IPS-NIHi7 (cell line): ENCODE data around the gene AQP2.

Experiments
- DNase-seq: peaks from one replicate; pipeline ENCODE4 v3.0.0; 2012; ENCODE audit warnings: mixed read lengths; ENCODE audit errors: extremely low spot score

AQP2 gene

GRCh38 chr12:49920241-49920914 lies 30.2 kb upstream of the AQP2 start:
- DNase-seq = no peak

- no peak for DNase-seq
These were observed 29.6 kb upstream of the AQP2 start for GRCh38 chr12:49920915-49921286.

DNA sequence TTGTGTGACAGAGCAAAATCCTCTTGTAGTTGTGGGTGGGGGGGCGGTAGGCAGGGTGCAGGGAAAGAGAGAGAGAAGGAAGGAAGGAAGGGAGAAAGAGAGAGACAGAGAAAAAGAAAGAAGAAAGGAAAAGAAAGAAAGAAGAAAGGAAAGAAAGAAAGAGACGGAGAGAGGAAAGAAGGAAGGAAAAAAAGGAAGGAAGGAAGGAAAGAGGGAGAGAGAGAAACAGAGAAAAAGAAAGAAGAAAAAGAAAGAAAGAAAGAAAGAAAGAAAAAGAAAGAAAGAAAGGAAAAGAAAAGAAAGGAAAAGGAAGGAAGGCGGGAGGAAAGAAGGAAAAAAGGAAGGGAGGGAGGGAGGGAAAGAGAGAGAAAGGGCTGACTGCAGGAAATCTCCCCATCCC lies 29.2 kb upstream of the AQP2 start:
- DNase-seq = no peak

DNA sequence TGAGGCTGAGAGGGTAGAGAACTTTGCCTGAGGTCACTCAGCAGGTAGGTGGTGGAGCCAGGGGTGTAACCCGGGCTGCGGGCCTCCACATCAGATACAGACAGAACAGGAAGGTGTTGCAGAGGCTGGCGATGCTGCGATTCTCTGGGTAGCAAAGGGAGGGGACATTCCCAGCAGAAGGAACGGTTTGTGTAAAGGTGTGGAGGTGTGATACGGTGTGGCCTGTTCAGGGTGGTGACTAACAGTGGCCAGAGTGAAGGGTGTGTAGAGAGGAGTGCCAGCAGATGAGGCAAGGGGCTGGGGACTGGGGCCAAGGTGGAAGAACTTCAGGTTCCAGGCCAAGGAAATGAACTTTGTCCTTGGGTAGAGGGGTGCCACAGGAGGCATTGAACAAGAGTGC lies 28.6 kb upstream of the AQP2 start:
- no peak for DNase-seq

GRCh38 chr12:49922349-49923034 lies 28.0 kb upstream of the AQP2 start:
- no peak for DNase-seq

DNA sequence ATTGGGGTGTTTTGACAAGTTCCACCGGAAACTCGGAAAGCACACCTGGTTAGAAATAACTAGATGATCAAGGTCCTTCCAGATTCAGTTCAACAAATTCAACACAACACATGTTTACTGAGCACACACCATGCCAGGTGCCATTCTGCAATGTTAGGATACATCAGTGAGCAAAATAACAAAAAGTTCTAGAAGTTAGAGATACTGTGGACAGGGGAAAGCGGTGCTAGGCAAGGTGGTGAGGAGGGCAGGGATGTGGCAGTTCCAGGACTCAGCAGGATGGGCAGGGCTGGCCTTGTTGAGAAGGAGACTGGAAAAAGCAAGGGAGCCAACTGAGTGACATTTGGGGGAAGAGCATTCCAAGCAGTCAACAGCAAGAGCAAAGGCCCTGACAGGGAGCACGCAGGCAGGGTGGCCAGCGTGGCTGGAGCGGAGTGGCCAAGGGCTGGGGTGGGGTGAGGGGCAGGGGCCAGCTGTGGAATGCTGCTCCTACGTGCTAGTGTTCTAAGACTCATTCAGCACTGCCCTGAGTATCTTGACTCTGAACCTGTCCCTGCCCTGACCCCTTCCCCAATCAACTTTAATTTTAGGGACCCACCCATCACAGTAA lies 27.4 kb upstream of the AQP2 start:
- DNase-seq = no peak

- no peak for DNase-seq
These were observed 26.5 kb upstream of the AQP2 start for GRCh38 chr12:49923880-49924556.

- no peak for DNase-seq
These were observed 25.8 kb upstream of the AQP2 start for GRCh38 chr12:49924628-49925246.

- DNase-seq = no peak
These were observed 24.9 kb upstream of the AQP2 start for GRCh38 chr12:49925433-49926204.

- no peak for DNase-seq
These were observed 22.1 kb upstream of the AQP2 start for GRCh38 chr12:49928471-49928870.

DNA sequence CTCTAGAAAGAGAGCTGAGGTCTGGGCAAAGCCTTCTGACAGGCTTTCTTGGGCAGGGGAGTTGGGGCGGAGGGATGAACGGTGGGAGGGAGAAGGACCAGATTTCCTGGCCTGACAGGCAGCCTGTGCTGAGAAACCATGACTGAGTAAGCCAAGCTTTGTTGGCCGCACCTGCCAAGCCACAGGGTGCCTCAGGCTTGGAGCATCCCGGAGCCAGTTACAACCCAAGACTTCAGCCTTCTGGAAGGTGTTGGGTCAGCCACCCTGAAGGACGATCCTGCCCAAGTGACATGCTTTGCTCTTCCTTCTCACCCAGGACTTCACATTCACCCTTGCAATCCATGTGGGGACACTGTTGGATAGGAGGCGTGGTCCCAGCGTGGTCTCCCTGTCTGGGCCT lies 21.0 kb upstream of the AQP2 start:
- DNase-seq = no peak

DNA sequence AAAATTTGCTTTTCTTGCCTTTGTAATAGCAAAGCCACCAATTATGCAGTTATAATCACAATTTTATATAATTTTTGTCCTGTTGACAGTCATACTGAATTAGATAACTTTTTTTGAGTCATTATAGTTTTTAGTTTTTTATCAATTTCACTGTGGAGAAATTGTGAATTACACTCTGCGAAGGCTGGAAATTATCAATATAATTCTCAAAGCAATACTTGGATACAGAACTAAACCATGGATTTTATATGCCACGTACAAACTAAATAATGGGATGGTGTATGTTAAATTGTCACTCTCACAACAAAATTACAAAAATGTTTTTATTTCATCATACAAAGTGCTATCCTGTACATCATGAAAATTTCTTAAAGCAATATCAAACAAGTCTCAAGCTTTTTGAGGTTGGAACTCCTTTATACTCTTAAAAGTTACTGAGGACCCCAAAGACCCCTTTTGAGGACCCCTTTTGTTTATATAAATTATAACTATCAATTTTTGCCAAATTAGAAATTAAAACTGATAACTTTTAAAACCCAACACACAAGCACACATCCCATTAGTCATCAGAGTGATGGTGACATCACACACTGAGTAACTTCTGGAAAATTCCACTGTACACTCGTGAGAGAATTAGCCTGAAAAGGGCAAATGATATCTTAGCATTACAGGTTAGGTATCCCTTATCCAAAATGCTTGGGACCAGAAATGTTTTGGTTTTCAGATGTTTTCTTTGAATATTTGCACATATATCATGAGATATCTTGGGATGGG lies 19.8 kb upstream of the AQP2 start:
- no peak for DNase-seq

DNA sequence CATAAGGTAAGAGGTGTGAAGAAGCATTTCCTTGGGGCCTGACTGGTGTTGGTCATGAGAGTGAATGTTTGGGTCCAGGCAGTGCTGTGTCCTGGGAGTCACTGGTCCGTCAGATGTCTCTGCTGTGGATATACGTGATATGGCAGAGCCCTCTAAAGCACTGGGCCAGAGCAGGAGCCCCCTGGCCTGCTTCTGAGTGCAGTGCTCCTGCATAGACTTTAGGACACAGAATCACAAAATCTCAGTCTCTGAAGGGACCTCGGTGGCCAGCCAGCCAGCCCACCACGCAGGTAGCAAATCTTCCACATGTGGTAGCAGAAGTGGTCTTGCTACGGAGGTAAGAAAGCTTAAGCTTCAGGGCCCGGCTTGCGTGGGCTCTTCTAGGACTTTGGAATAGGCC lies 18.5 kb upstream of the AQP2 start:
- no peak for DNase-seq

DNA sequence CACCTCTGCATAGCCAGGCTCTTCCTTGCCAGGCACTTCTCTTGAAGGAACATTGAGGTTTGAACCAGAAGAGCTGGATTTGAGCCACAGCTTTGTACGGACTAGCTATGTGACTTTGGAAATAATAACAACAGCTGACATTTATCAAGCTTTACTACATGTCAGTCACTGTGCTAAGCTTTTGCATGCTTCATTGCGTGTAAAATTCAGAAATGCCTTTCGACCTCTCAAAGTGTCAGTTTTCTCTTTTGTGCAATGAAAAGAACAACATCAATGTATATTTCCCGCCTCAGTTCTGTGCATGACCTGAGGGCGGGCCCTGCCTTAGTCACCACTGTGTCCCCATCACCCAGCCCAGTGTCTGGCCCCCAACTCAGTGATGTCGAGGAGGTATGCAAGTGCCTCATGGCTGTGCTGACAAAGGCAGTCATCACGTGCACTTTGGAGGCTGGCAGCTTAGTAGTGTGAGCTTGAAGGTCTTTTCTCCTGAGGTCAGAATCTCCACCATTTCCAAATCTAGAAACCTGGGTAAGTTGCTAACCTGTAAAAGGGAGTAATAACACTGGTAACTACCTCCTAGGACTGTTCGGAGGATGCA lies 17.9 kb upstream of the AQP2 start:
- no peak for DNase-seq

DNA sequence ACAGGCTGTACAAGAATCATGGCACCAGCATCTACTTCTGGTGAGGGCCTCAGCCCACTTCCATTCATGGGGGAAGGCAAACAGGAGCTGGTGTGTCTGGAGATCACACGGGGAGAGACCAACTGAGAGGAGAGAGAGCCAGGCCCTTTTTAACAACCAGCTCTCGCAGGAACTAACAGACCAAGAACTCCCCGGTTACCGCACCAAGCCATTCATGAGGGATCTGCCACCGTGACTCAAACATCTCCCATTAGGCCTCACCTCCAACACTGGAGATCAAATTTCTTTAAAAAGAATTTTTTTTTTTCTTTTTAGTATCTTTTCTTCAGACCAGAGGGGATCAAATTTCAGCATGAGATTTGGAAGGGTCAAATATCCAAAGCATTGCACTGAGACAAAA lies 16.7 kb upstream of the AQP2 start:
- DNase-seq = no peak

DNA sequence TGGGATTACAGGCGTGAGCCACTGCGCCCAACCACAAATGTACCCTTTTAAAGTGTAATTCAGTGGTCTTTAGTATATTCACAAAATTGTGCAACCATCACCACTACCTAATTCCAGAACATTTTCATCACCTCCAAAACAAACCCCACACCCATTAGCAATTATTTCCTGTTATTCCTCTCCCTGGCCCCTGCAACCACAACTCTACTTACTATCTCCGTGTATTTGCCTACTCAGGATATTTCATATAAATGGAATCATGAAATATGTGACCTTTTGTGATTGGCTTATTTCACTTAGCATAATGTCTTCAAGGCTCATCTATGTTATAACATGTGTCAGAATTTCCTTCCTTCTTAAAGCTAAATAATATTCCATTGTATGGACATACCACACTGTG lies 16.0 kb upstream of the AQP2 start:
- no peak for DNase-seq

GRCh38 chr12:49936925-49937324 lies 13.6 kb upstream of the AQP2 start:
- no peak for DNase-seq

DNA sequence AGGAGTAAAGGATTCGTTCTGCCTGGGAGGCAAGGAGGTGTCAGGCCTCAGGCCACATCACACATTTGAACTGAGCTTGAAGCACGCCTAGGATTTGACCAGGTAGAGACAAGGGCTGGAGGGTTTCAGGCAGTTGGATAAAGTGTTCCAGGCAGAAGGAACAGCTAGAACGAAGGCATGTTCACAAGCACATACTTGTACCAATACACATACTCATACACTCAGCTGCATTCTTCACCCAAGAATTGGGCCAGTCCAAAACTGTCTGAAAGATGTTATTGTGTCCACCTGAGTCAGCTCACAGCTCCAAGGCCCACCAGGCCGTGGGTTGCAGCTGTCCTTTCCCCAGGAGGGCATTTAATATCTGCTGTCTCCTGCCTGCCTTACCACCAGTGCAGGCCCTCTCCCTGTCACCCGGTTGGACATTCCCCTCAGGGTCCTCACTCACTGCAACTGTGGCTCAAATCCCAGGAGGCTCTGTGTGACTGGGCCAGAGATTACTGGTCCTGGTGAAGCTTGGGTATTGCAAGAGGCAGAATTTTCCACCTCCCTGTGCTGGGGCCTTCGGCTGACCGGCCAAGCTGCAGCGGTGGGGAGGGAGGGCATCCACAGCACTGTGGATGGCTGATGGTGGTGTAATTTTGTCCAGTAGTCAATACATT lies 12.8 kb upstream of the AQP2 start:
- no peak for DNase-seq

GRCh38 chr12:49939307-49939706 lies 11.2 kb upstream of the AQP2 start:
- no peak for DNase-seq

DNA sequence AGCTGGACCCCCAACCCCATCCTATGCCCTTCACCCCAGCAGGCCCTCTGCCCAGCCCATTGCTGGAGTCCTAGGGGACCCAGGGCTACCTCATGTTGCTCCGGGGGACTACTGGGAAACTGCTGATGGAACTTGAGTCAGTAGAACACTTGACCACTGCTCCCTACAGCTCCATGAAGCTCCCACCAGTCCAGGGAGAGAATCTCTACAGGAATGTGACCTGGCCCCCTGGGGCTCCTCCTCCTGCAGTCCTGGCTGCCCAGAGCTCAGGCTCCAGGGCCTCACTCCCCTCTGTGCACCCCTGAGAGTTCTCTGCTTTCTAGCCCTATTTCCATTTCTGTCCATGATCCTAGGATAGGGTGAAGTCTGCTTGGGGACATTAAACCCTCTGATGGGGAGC lies 10.8 kb upstream of the AQP2 start:
- DNase-seq = no peak
